Spleen (tissue), 11 donors: ENCODE results near the gene GPC3. TPM values are rescaled to one million over a fixed set of nuclear protein-coding genes. Genes with fewer than 3 reads are reported as not detected.

Experiments used
- DNase-seq: peaks from one replicate; pipeline ENCODE4 v3.0.0-alpha.2; 2020
- H3K27ac ChIP-seq, 8 donors: fragments of 200-600 bp; sonication (generic) in 7 of 8; 1 replicate in 4 of 8; 2 replicates in 4 of 8; pipeline versions ENCODE4 v1.5.0 to v1.8.0; 2016 to 2021; ENCODE audit warnings: inconsistent platforms in 4 of 8, mild to moderate bottlenecking in 4 of 8, moderate library complexity in 1 of 8
- H3K27me3 ChIP-seq, 7 donors: fragments of 200-600 bp; sonication (generic) in 6 of 7; replicated peaks in 1 of 7; 1 replicate in 4 of 7; 2 replicates in 3 of 7; pipeline versions ENCODE4 v1.5.0 to v1.8.0; 2016 to 2021; ENCODE audit warnings: inconsistent platforms in 3 of 7, mild to moderate bottlenecking in 1 of 7
- H3K36me3 ChIP-seq, 6 donors: fragments of 200-600 bp; sonication (generic) in 5 of 6; 1 replicate in 4 of 6; 2 replicates in 2 of 6; pipeline versions ENCODE4 v1.5.0 to v1.8.0; 2016 to 2021; ENCODE audit warnings: inconsistent platforms in 2 of 6
- H3K4me1 ChIP-seq, 6 donors: fragments of 200-600 bp; sonication (generic) in 5 of 6; 1 replicate in 3 of 6; 2 replicates in 3 of 6; pipeline versions ENCODE4 v1.5.0 to v1.8.0; 2016 to 2021; ENCODE audit warnings: inconsistent platforms in 3 of 6
- H3K4me3 ChIP-seq, 8 donors: fragments of 200-600 bp; sonication (generic) in 7 of 8; 1 replicate in 4 of 8; 2 replicates in 4 of 8; pipeline versions ENCODE4 v1.5.0 to v1.8.0; 2016 to 2021; ENCODE audit warnings: inconsistent platforms in 4 of 8, mild to moderate bottlenecking in 4 of 8, moderate library complexity in 2 of 8
- H3K9me3 ChIP-seq, 8 donors: fragments of 200-600 bp; sonication (generic) in 7 of 8; 1 replicate in 4 of 8; 2 replicates in 4 of 8; pipeline versions ENCODE4 v1.5.0 to v1.8.0; 2016 to 2021; ENCODE audit warnings: inconsistent platforms in 4 of 8
- POLR2A ChIP-seq, 3 donors: fragments of 450-650 bp; IDR thresholded peaks; one replicate each; pipeline ENCODE4 v1.5.1; 2017; ENCODE audit warnings: antibody characterized with exemption in 3 of 3, mild to moderate bottlenecking in 1 of 3
- POLR2AphosphoS5 ChIP-seq, 3 donors: sonication (generic); formaldehyde crosslinking; IDR thresholded peaks; one replicate each; pipeline ENCODE4 v1.5.1; 2017; ENCODE audit warnings: antibody characterized with exemption in 3 of 3
- WGBS, 5 donors: extraction: QIAGEN DNeasy Blood & Tissue Kit in 3 of 5; methylation state at CpG; one replicate each; pipeline versions ENCODE4 v1.1.5 to v1.1.7; 2013 to 2018; 5-methylcytosine and 5-hydroxymethylcytosine counted together
- intact Hi-C: fragments of 100-400 bp; cut with DNase I; formaldehyde crosslinking; loops from one replicate; pipeline ENCODE4 v1.15.0; 2023; ENCODE audit warnings: low total_unique reads
- polyA plus RNA-seq, 3 donors: library from polyadenylated mRNA; stranded (reverse); fragments of 200-250 nt; gene quantifications; one replicate each; pipeline ENCODE4 v1.2.1, GENCODE V29; 2013
- total RNA-seq, 7 donors: library from RNA; depleted of rRNA in 3 of 7; stranded (reverse); fragments of >200 nt in 3 of 7; fragmentation: NEBNext Ultra II Directional in 4 of 7; extraction: Animal tissue kit (Norgen Biotek cat#: 25700) in 4 of 7; gene quantifications; one replicate each; pipeline versions ENCODE4 v1.1.0 to v1.2.1, GENCODE V29; 2016 to 2021
- TF ChIP-seq, protein P1 (sequence below), 11 experiments: fragments of 200-600 bp in 7 of 11; fragments of 450-650 bp in 4 of 11; sonication (generic) in 4 of 11; IDR thresholded peaks in 8 of 11; conservative IDR thresholded peaks in 3 of 11; 1 replicate in 7 of 11; 2 replicates in 4 of 11; pipeline versions ENCODE4 v1.4.0 to v1.8.0; 2016 to 2021; ENCODE audit warnings: antibody characterized with exemption in 11 of 11, inconsistent platforms in 4 of 11, mild to moderate bottlenecking in 1 of 11
- donor health status: healthy with polysubstance abuse.
- donor health status: DM: no; HTN: no; CAD: no; lungs with moderate emphysema.
- donor health status: DM: no; HTN: no; CAD: no.
- donor health status: Bipolar disorder and iron deficiency.
- donor health status: healthy.
- donor health status: DM: no; HTN: no; CAD: no.
- donor health status: DM: yes; HTN: yes; CAD: no.

GPC3 gene
- total and polyA plus RNA-seq, 10 donors = 0.41 to 3.3 (median 1.5) TPM

DNA sequence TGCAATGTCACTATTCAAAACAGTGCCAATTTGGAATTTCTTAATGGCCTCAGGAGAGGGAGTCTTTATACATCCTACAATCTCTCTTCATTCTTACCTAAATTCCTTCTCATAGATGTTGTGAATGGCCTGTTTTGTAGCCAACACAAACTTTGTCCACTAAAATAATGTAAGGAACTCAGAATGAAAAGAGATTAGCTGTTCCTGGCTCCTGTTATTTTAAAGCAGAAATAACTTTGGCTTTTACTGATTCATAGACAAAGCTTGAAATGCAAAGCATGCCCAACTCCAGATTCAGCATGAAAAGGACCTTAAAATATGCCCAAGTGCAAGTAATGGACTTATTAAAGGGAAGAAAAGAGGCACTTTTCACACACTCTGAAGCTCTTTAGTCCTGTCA is 424.1 kb downstream of the GPC3 start:
- Histone ChIP-seq H3K9me3 (no peaks in the 10 kb centered on the region), H3K27me3 (peaks cover 0 to 3% (median 0%) of the 10 kb centered on the region in 7 donors), H3K27ac (no peak overlapping the region), H3K4me1 (no peaks in the 10 kb centered on the region), H3K36me3 (no peaks in the 10 kb centered on the region), H3K4me3 (no peak overlapping the region)
- intact Hi-C loops = no loop called here
- no peak for DNase-seq
- TF ChIP-seq POLR2A (IDR thresholded peaks at IDR 0.05) (no peak), POLR2AphosphoS5 (IDR thresholded peaks at IDR 0.05) (no peak)
- TF ChIP-seq, protein P1, sequence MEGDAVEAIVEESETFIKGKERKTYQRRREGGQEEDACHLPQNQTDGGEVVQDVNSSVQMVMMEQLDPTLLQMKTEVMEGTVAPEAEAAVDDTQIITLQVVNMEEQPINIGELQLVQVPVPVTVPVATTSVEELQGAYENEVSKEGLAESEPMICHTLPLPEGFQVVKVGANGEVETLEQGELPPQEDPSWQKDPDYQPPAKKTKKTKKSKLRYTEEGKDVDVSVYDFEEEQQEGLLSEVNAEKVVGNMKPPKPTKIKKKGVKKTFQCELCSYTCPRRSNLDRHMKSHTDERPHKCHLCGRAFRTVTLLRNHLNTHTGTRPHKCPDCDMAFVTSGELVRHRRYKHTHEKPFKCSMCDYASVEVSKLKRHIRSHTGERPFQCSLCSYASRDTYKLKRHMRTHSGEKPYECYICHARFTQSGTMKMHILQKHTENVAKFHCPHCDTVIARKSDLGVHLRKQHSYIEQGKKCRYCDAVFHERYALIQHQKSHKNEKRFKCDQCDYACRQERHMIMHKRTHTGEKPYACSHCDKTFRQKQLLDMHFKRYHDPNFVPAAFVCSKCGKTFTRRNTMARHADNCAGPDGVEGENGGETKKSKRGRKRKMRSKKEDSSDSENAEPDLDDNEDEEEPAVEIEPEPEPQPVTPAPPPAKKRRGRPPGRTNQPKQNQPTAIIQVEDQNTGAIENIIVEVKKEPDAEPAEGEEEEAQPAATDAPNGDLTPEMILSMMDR (IDR thresholded peaks at IDR 0.05 in 8 of 11, conservative IDR thresholded peaks at IDR 0.05 in 3 of 11) = no peak

DNA sequence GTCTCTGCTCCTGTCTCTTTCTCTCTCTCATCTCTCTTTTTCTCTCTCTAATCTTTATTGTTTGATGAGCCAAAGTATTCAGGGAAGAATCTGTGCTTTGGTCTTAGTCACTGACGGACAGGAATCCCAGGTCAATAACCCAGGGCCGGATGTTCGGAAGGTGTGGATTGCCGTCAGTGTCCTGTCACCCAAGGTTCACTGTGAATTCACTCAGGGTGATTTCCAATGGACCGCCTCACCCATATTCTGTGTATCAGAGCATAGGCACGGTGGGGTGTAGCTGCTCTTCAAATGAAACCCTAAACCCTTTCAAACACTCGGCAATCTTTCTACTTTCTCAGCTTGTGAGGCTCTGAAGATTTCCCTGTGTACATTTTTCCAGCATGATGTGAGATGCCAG is 425.5 kb downstream of the GPC3 start:
- Histone ChIP-seq H3K4me1 (no peaks in the 10 kb centered on the region), H3K27me3 (peaks cover 0 to 3% (median 0%) of the 10 kb centered on the region in 7 donors), H3K4me3 (no peak overlapping the region), H3K9me3 (peaks cover 0 to 6% (median 0%) of the 10 kb centered on the region in 8 donors), H3K36me3 (no peaks in the 10 kb centered on the region), H3K27ac (no peak overlapping the region)
- intact Hi-C loops = no loop called here
- no peak for DNase-seq
- TF ChIP-seq POLR2AphosphoS5 (IDR thresholded peaks at IDR 0.05) = no peak
- TF ChIP-seq POLR2A (IDR thresholded peaks at IDR 0.05) = no peak
- TF ChIP-seq, protein P1 (IDR thresholded peaks at IDR 0.05 in 8 of 11, conservative IDR thresholded peaks at IDR 0.05 in 3 of 11) = no peak
- WGBS, 5 donors = 82 to 94% (median 88%) methylated on average over 7 of the region's 7 CpGs

DNA sequence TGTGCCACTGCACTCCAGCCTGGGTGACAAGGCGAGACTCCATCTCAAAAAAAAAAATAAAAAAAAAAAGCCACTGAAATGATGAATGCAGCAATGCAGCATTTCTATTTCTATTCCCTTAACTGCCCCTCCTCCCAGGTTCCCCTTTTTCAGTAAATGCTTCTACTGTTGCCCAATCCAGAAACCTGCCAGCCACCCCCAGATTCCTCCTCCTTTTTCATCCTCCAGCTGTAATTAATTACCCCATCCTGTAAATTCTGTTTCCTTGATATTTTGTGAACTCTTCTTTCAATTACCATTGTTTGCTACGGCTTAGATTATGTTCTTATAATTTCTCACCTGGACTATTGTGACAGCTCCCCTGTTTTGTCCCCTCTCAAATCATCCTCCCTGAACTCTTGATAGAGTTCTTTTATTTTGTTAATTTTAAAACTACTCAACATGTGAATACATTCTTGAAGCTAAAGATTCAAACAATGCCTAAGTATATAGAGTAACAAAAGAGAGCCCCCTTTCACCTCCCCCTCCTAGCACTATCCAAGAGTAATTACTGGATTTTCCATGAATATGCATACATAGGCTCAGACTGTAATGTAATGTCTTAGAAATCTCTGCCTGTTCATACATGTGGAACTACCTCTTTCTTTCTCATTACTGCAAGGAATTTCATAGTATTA is 429.5 kb downstream of the GPC3 start:
- H3K9me3 ChIP-seq = peaks cover 0 to 13% (median 0%) of the 10 kb centered on the region in 8 donors
- no peaks in the 10 kb centered on the region for H3K36me3 ChIP-seq
- H3K27ac ChIP-seq = no peak overlapping the region
- DNase-seq = no peak
- intact Hi-C loops = no loop called here
- WGBS, 5 donors = 46 to 80% (median 68%) methylated on average over 2 of the region's 2 CpGs
- peaks cover 0 to 3% (median 0%) of the 10 kb centered on the region in 7 donors for H3K27me3 ChIP-seq
- H3K4me3 ChIP-seq = no peak overlapping the region
- TF ChIP-seq POLR2AphosphoS5 (IDR thresholded peaks at IDR 0.05) (no peak), POLR2A (IDR thresholded peaks at IDR 0.05) (no peak)
- TF ChIP-seq, protein P1 (IDR thresholded peaks at IDR 0.05 in 8 of 11, conservative IDR thresholded peaks at IDR 0.05 in 3 of 11) = no peak
- no peaks in the 10 kb centered on the region for H3K4me1 ChIP-seq

DNA sequence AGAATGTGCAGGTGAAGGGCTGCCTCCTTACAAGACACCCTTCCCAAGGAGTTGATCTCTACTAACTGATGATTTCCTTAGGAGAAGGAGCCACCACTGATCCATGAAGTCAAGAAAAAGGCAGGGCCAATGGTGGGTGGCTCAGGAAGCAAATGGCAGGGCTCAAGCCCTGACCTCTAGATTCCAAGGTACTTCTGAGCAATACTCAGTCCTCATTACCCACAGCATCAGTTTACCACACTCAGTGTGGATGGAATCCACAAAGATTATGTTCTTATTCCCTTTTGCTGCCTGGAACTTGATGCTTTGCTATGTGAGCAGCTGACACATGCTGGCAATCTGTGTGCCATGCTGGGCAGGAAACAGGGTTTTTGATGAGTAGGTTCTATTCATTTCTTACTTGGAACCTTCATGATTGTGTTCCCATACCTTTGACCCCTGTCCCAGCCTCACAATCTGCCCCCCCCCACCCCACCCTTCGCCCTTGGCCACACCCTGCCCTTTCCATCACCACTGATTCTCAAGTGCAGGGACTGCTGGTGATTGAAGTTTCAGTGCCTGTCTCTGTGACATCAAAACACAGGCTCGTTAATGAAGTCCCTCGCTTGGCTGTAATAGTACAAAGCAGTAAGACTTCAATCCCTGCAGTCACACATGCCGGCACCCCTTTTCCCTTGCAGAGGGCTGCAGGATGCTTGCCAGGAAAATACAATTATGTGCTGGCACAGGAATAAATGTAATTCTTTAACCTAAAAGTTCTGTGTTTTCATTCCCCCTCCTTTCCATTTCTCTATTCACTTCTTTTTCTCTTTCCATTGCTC is 434.5 kb downstream of the GPC3 start:
- peaks cover 0 to 13% (median 0%) of the 10 kb centered on the region in 8 donors for H3K9me3 ChIP-seq
- H3K36me3 ChIP-seq = no peaks in the 10 kb centered on the region
- no peak overlapping the region for H3K27ac ChIP-seq
- no peaks in the 10 kb centered on the region for H3K4me1 ChIP-seq
- WGBS, 5 donors = 58 to 80% (median 67%) methylated on average over 4 of the region's 4 CpGs
- H3K4me3 ChIP-seq = no peak overlapping the region
- DNase-seq = no peak
- TF ChIP-seq, protein P1 (IDR thresholded peaks at IDR 0.05 in 8 of 11, conservative IDR thresholded peaks at IDR 0.05 in 3 of 11) = no peak
- no peak for TF ChIP-seq POLR2A (IDR thresholded peaks at IDR 0.05)
- no peak for TF ChIP-seq POLR2AphosphoS5 (IDR thresholded peaks at IDR 0.05)
- intact Hi-C loops = no loop called here
- H3K27me3 ChIP-seq = no peaks in the 10 kb centered on the region
